ENCODE results near the gene PIF1.

The PIF1 gene

GRCh38 chr15:64775551-64776401 is 49.7 kb downstream of the PIF1 start, which contains the start of gene RBPMS2:
RBPMS2 (minus strand) TSS chr15:64775589; CDS start chr15:64775319, 270 bp downstream.
- no peak for DNase-seq (ENCODE audit: low read depth)

- no peak for DNase-seq (ENCODE audit: low read depth)
Observed at GRCh38 chr15:64774629-64775493, 50.6 kb downstream of the PIF1 start.

- no peak for DNase-seq (ENCODE audit: low read depth)
Observed at GRCh38 chr15:64774037-64774628, 51.3 kb downstream of the PIF1 start.

- no peak for DNase-seq (ENCODE audit: low read depth)
Observed at GRCh38 chr15:64773606-64774005, 51.8 kb downstream of the PIF1 start.

- no peak for DNase-seq (ENCODE audit: low read depth)
Observed at GRCh38 chr15:64772964-64773363, 52.5 kb downstream of the PIF1 start.

GRCh38 chr15:64772488-64772887 is 53.0 kb downstream of the PIF1 start:
- no peak for DNase-seq (ENCODE audit: low read depth)

- no peak for DNase-seq (ENCODE audit: low read depth)
Observed at GRCh38 chr15:64770626-64771025, 54.8 kb downstream of the PIF1 start.

- DNase-seq (ENCODE audit: low read depth): no peak
Observed at GRCh38 chr15:64767203-64767602, 58.2 kb downstream of the PIF1 start.

GRCh38 chr15:64766058-64766457 is 59.4 kb downstream of the PIF1 start:
- no peak for DNase-seq (ENCODE audit: low read depth)
